Measurements from ENCODE around the gene ARHGEF28.

ARHGEF28 gene

GRCh38 chr5:73654171-73654811 is 28.3 kb downstream of the ARHGEF28 start:
- no peak for TF ChIP-seq CTCF (IDR thresholded peaks at IDR 0.05; ENCODE audit: insufficient read depth, low read length, missing control alignments)
- ChIA-PET CTCF (interaction anchor here (1.1 to 1.5 kb wide), 2 partner anchors 9 to 39 kb away, joined by 4 to 5 read pairs; no protein-coding TSS in a partner anchor), POLR2A (interaction anchor here (0.5 kb wide), 1 partner anchor 15 kb away, joined by 3 read pairs; no protein-coding TSS in a partner anchor)
- H3K4me3 ChIP-seq (ENCODE audit: low read depth, low read length), result no peak overlapping the region
- DNase-seq (ENCODE audit: low read depth, low spot score), result no peak

GRCh38 chr5:73654819-73655318 is 28.9 kb downstream of the ARHGEF28 start:
- TF ChIP-seq CTCF (IDR thresholded peaks at IDR 0.05; ENCODE audit: insufficient read depth, low read length, missing control alignments), result no peak
- DNase-seq (ENCODE audit: low read depth, low spot score), result no peak

GRCh38 chr5:73655521-73656160 is 29.6 kb downstream of the ARHGEF28 start:
- CTCF ChIA-PET, result interaction anchor here (0.8 to 1.5 kb wide), 4 partner anchors 8 to 137 kb away, joined by 3 to 5 read pairs (median 4); no protein-coding TSS in a partner anchor
- H3K4me3 ChIP-seq (ENCODE audit: low read depth, low read length), result no peak overlapping the region
- no peak for TF ChIP-seq CTCF (IDR thresholded peaks at IDR 0.05; ENCODE audit: insufficient read depth, low read length, missing control alignments)
- POLR2A ChIA-PET, result no interaction called here
- no peak for DNase-seq (ENCODE audit: low read depth, low spot score)

More at GRCh38 chr5:73654819-73655318, 28.9 kb downstream of the ARHGEF28 start:
- ChIA-PET CTCF (interaction anchor here (0.8 to 1.5 kb wide), 4 partner anchors 8 to 138 kb away, joined by 3 to 5 read pairs (median 4); no protein-coding TSS in a partner anchor), POLR2A (interaction anchor here (0.5 kb wide), 1 partner anchor 14 kb away, joined by 3 read pairs; no protein-coding TSS in a partner anchor)
- H3K4me3 ChIP-seq (ENCODE audit: low read depth, low read length), result no peak overlapping the region

- no peak for TF ChIP-seq CTCF (IDR thresholded peaks at IDR 0.05; ENCODE audit: insufficient read depth, low read length, missing control alignments)
- CTCF ChIA-PET, result interaction anchor here (1.1 kb wide), 1 partner anchor 12 kb away, joined by 4 read pairs; no protein-coding TSS in a partner anchor
- no peak for DNase-seq (ENCODE audit: low read depth, low spot score)
- POLR2A ChIA-PET, result no interaction called here
- no peak overlapping the region for H3K4me3 ChIP-seq (ENCODE audit: low read depth, low read length)
These were observed 35.8 kb downstream of the ARHGEF28 start for GRCh38 chr5:73661753-73662152.

- POLR2A ChIA-PET, result no interaction called here
- no peak for TF ChIP-seq CTCF (IDR thresholded peaks at IDR 0.05; ENCODE audit: insufficient read depth, low read length, missing control alignments)
- CTCF ChIA-PET, result interaction anchor here (1.2 to 1.5 kb wide), 4 partner anchors 8 to 29 kb away, joined by 4 to 5 read pairs (median 4); no protein-coding TSS in a partner anchor
- H3K4me3 ChIP-seq (ENCODE audit: low read depth, low read length), result no peak overlapping the region
- DNase-seq (ENCODE audit: low read depth, low spot score), result no peak
These were observed 37.3 kb downstream of the ARHGEF28 start for GRCh38 chr5:73663161-73663859.

Data from AG04449 (cell line).